H1 (cell line): Measurements from ENCODE around the gene PEX26. TPM values are rescaled to one million over a fixed set of nuclear protein-coding genes. Genes with fewer than 3 reads are reported as not detected.

ENCODE experiments used
- CTCF ChIA-PET: fragments of 300-600 bp; sonication (Branson Sonifier 250); formaldehyde crosslinking; loops from one replicate; lab custom pipeline; 2021; ENCODE audit not compliant: partially characterized antibody; lab: Charles Lee
- POLR2A ChIA-PET: fragments of 300-600 bp; sonication (Branson Sonifier 250); formaldehyde crosslinking; loops from one replicate; lab custom pipeline; 2021; ENCODE audit warnings: inconsistent platforms; ENCODE audit not compliant: partially characterized antibody; lab: Charles Lee
- DNase-seq, 2 experiments: peaks; one replicate each; pipeline versions ENCODE4 v3.0.0 to v3.0.0-alpha.2; 2010 to 2022; ENCODE audit warnings: low spot score in 2 of 2, low read depth in 1 of 2, mixed read lengths in 1 of 2
- FAIRE-seq: peaks from 2 replicates; lab custom pipeline; 2011; peaks lifted over from hg19 to GRCh38; lab: Jason Lieb, UNC
- H2AFZ ChIP-seq: 2 replicates; pipeline ENCODE4 v1.8.1; 2012; ENCODE audit warnings: low read length, inconsistent platforms
- H2AK5ac ChIP-seq: 2 replicates; pipeline ENCODE4 v1.6.1; 2013; ENCODE audit warnings: low read depth, low read length
- H2BK120ac ChIP-seq: replicated peaks from 2 replicates; pipeline ENCODE3; 2013; ENCODE audit warnings: low read depth, low read length, inconsistent platforms
- H2BK12ac ChIP-seq: 2 replicates; pipeline ENCODE4 v1.6.1; 2013; ENCODE audit warnings: low read depth, low read length
- H2BK15ac ChIP-seq: 2 replicates; pipeline ENCODE4 v1.6.1; 2013; ENCODE audit warnings: low read length
- H2BK20ac ChIP-seq: 2 replicates; pipeline ENCODE4 v1.6.1; 2013; ENCODE audit warnings: low read length
- H2BK5ac ChIP-seq: 2 replicates; pipeline ENCODE4 v1.6.1; 2013; ENCODE audit warnings: low read depth, low read length
- H3K14ac ChIP-seq: 2 replicates; pipeline ENCODE4 v1.6.1; 2013; ENCODE audit warnings: inconsistent platforms; ENCODE audit not compliant: insufficient read length
- H3K18ac ChIP-seq: 2 replicates; pipeline ENCODE4 v1.6.1; 2013; ENCODE audit warnings: low read length; ENCODE audit errors: extremely low read depth
- H3K23ac ChIP-seq: 2 replicates; pipeline ENCODE4 v1.6.1; 2013; ENCODE audit warnings: inconsistent platforms; ENCODE audit not compliant: insufficient read length
- H3K23me2 ChIP-seq: 2 replicates; pipeline ENCODE4 v1.6.1; 2013; ENCODE audit warnings: low read depth, low read length
- H3K27ac ChIP-seq: 2 replicates; pipeline ENCODE4 v1.6.1; 2011; ENCODE audit warnings: low read depth, low read length, inconsistent platforms
- H3K27me3 ChIP-seq, 4 experiments: replicated peaks in 1 of 4; 1 replicate in 1 of 4; 2 replicates in 3 of 4; pipeline versions ENCODE4 v1.6.1 to v1.8.1; 2011 to 2013; ENCODE audit warnings: low read length in 3 of 4, mild to moderate bottlenecking in 3 of 4, inconsistent platforms in 2 of 4, mixed read lengths in 2 of 4, moderate library complexity in 1 of 4; ENCODE audit not compliant: control insufficient read depth in 3 of 4, insufficient read depth in 3 of 4; ENCODE audit errors: extremely low read depth in 1 of 4
- H3K36me3 ChIP-seq, 4 experiments: 2 replicates each; pipeline versions ENCODE4 v1.6.1 to v1.8.1; 2011 to 2013; ENCODE audit warnings: mild to moderate bottlenecking in 4 of 4, low read length in 3 of 4, moderate library complexity in 2 of 4, control low read depth in 1 of 4, inconsistent platforms in 1 of 4; ENCODE audit not compliant: insufficient read depth in 4 of 4, control insufficient read depth in 2 of 4
- H3K4ac ChIP-seq: replicated peaks from 2 replicates; pipeline ENCODE3; 2013; ENCODE audit warnings: low read length, low read depth, mixed read lengths, inconsistent platforms; ENCODE audit not compliant: insufficient read length
- H3K4me1 ChIP-seq, 4 experiments: replicated peaks in 1 of 4; 1 replicate in 1 of 4; 2 replicates in 3 of 4; pipeline versions ENCODE4 v1.6.1 to v1.8.1; 2011 to 2013; ENCODE audit warnings: low read length in 3 of 4, inconsistent platforms in 2 of 4, mixed read lengths in 1 of 4; ENCODE audit not compliant: insufficient read depth in 4 of 4, control insufficient read depth in 3 of 4
- H3K4me2 ChIP-seq, 2 experiments: 2 replicates each; pipeline versions ENCODE4 v1.6.1 to v1.8.1; 2011 to 2013; ENCODE audit warnings: low read depth in 2 of 2, low read length in 2 of 2, control low read depth in 1 of 2, inconsistent platforms in 1 of 2, mild to moderate bottlenecking in 1 of 2; ENCODE audit not compliant: insufficient read depth in 1 of 2
- H3K4me3 ChIP-seq, 4 experiments: fragments of 200-600, 300-600 bp in 1 of 4; sonication (generic), shearing (Covaris generic), sonication (Bioruptor Twin) in 1 of 4; 2 replicates each; pipeline versions ENCODE4 v1.5.1 to v1.8.1; 2011 to 2016; ENCODE audit warnings: low read length in 4 of 4, low read depth in 3 of 4, control low read depth in 2 of 4, inconsistent platforms in 2 of 4, mild to moderate bottlenecking in 2 of 4, mixed read lengths in 1 of 4, moderate library complexity in 1 of 4; ENCODE audit not compliant: insufficient read depth in 2 of 4; ENCODE audit errors: extremely low read depth in 1 of 4
- H3K56ac ChIP-seq: replicated peaks from 2 replicates; pipeline ENCODE3; 2013; ENCODE audit warnings: low read depth, mild to moderate bottlenecking, mixed read lengths, low read length, inconsistent platforms; ENCODE audit not compliant: insufficient read length
- H3K79me1 ChIP-seq: 2 replicates; pipeline ENCODE4 v1.6.1; 2013; ENCODE audit warnings: low read depth, low read length, control low read depth
- H3K79me2 ChIP-seq, 2 experiments: 2 replicates each; pipeline versions ENCODE4 v1.6.1 to v1.8.1; 2012 to 2013; ENCODE audit warnings: low read length in 2 of 2, mild to moderate bottlenecking in 2 of 2, inconsistent platforms in 1 of 2; ENCODE audit not compliant: insufficient read depth in 2 of 2, control insufficient read depth in 1 of 2
- H3K9ac ChIP-seq, 4 experiments: replicated peaks in 1 of 4; 1 replicate in 1 of 4; 2 replicates in 3 of 4; pipeline versions ENCODE4 v1.6.1 to v1.8.1; 2011 to 2013; ENCODE audit warnings: low read depth in 3 of 4, low read length in 3 of 4, control low read depth in 2 of 4, mild to moderate bottlenecking in 2 of 4, moderate library complexity in 2 of 4, inconsistent platforms in 1 of 4; ENCODE audit errors: extremely low read depth in 1 of 4
- H3K9me3 ChIP-seq, 2 experiments: 2 replicates each; pipeline versions ENCODE4 v1.6.1 to v1.8.1; 2012 to 2013; ENCODE audit warnings: mild to moderate bottlenecking in 2 of 2, moderate library complexity in 2 of 2, control low read depth in 1 of 2, inconsistent platforms in 1 of 2, low read depth in 1 of 2, low read length in 1 of 2, mixed read lengths in 1 of 2; ENCODE audit not compliant: insufficient read depth in 2 of 2
- H4K20me1 ChIP-seq, 2 experiments: replicated peaks in 1 of 2; 2 replicates each; pipeline versions ENCODE3 to v1.8.1; 2011 to 2013; ENCODE audit warnings: inconsistent platforms in 2 of 2, low read length in 2 of 2, mild to moderate bottlenecking in 1 of 2; ENCODE audit not compliant: insufficient read depth in 2 of 2, control insufficient read depth in 1 of 2
- H4K5ac ChIP-seq: 2 replicates; pipeline ENCODE4 v1.6.1; 2013; ENCODE audit warnings: low read length, low read depth, mixed read lengths, inconsistent platforms; ENCODE audit not compliant: insufficient read length
- H4K8ac ChIP-seq: 2 replicates; pipeline ENCODE4 v1.8.0; 2013; ENCODE audit warnings: mild to moderate bottlenecking, moderate library complexity, low read length, inconsistent platforms; ENCODE audit not compliant: insufficient read depth; ENCODE audit errors: extremely low read depth
- H4K91ac ChIP-seq: replicated peaks from 2 replicates; pipeline ENCODE3; 2013; ENCODE audit warnings: low read length, mixed read lengths, inconsistent platforms; ENCODE audit not compliant: insufficient read length
- BCL11A ChIP-seq, 2 experiments: IDR thresholded peaks; one replicate each; pipeline ENCODE4 v1.6.1; 2011; ENCODE audit warnings: low read depth in 2 of 2, low read length in 2 of 2, mild to moderate bottlenecking in 2 of 2
- CHD1 ChIP-seq: IDR thresholded peaks from 2 replicates; pipeline ENCODE4 v1.6.1; 2012; ENCODE audit warnings: low read depth, low read length, improper control_type of control experiment
- CREB1 ChIP-seq: IDR thresholded peaks from 2 replicates; pipeline ENCODE4 v1.6.1; 2012; ENCODE audit warnings: inconsistent platforms
- GABPA ChIP-seq: IDR thresholded peaks from 2 replicates; pipeline ENCODE4 v1.6.1; 2011; ENCODE audit warnings: mild to moderate bottlenecking, low read length, moderate library complexity, borderline replicate concordance; ENCODE audit not compliant: insufficient read depth
- SAP30 ChIP-seq: fragments of 300-600 bp; sonication (generic); IDR thresholded peaks from 2 replicates; pipeline ENCODE4 v1.7.1; 2012; ENCODE audit warnings: low read length, moderate library complexity, mild to moderate bottlenecking, inconsistent platforms; ENCODE audit not compliant: insufficient read depth, insufficient replicate concordance
- SIX5 ChIP-seq: IDR thresholded peaks from 2 replicates; pipeline ENCODE4 v1.6.1; 2011; ENCODE audit warnings: mild to moderate bottlenecking, low read depth, low read length
- SUZ12 ChIP-seq: fragments of 200-600 bp; sonication (generic); IDR thresholded peaks from 2 replicates; pipeline ENCODE4 v1.6.1; 2012; ENCODE audit warnings: mild to moderate bottlenecking, inconsistent platforms, low read length, moderate library complexity, mixed read lengths
- TAF7 ChIP-seq: optimal IDR thresholded peaks from 2 replicates; pipeline ENCODE3; 2011; ENCODE audit warnings: low read depth, mild to moderate bottlenecking, inconsistent platforms, low read length, moderate library complexity, borderline replicate concordance
- TCF12 ChIP-seq: IDR thresholded peaks from 2 replicates; pipeline ENCODE4 v1.6.1; 2011; ENCODE audit warnings: low read depth, mild to moderate bottlenecking, low read length
- USF2 ChIP-seq: IDR thresholded peaks from 2 replicates; pipeline ENCODE4 v1.6.1; 2011; ENCODE audit warnings: low read length, improper control_type of control experiment
- WGBS, 2 experiments: shearing (Covaris generic) in 1 of 2; methylation state at CpG; one replicate each; pipeline versions ENCODE4 v1.1.6 to v1.1.7; 2013 to 2015; ENCODE audit warnings: low lambda C conversion rate in 2 of 2, mixed read lengths in 2 of 2, inconsistent platforms in 1 of 2, low coverage in 1 of 2, missing lambda C conversion rate in 1 of 2; ENCODE audit not compliant: insufficient replicate concordance in 2 of 2, insufficient coverage in 1 of 2, insufficient read length in 1 of 2; ENCODE audit errors: extremely low coverage in 1 of 2, missing lambda C conversion rate in 1 of 2; 5-methylcytosine and 5-hydroxymethylcytosine counted together
- polyA plus RNA-seq, 7 experiments: library from polyadenylated mRNA; depleted of rRNA in 3 of 7; stranded (reverse) in 5 of 7; unstranded in 2 of 7; fragments of >200 nt in 5 of 7; fragments of 200-250 nt in 2 of 7; gene quantifications; 1 replicate in 5 of 7; 2 replicates in 1 of 7; 4 replicates in 1 of 7; pipeline versions ENCODE4 v1.2.1 to v1.2.3, GENCODE V29; 2011 to 2013; ENCODE audit warnings: missing spikeins in 2 of 7, mixed read lengths in 2 of 7
- total RNA-seq: library from RNA; stranded (reverse); fragmentation: NEBNext Ultra II Directional; extraction: Animal tissue kit (Norgen Biotek cat#: 25700); gene quantifications from 2 replicates; pipeline ENCODE4 v1.2.1, GENCODE V29; 2021
- TF ChIP-seq, protein P1 (sequence below): IDR thresholded peaks from 2 replicates; pipeline ENCODE4 v1.6.1; 2011; ENCODE audit warnings: low read depth, mild to moderate bottlenecking, low read length; ENCODE audit not compliant: insufficient read depth

The PEX26 gene
- total and polyA plus RNA-seq, 2 of the 8 experiments (the other 6 are each of a cell fraction or from before 2014, with no cell fraction given), result 33.1 to 49.0 TPM

DNA sequence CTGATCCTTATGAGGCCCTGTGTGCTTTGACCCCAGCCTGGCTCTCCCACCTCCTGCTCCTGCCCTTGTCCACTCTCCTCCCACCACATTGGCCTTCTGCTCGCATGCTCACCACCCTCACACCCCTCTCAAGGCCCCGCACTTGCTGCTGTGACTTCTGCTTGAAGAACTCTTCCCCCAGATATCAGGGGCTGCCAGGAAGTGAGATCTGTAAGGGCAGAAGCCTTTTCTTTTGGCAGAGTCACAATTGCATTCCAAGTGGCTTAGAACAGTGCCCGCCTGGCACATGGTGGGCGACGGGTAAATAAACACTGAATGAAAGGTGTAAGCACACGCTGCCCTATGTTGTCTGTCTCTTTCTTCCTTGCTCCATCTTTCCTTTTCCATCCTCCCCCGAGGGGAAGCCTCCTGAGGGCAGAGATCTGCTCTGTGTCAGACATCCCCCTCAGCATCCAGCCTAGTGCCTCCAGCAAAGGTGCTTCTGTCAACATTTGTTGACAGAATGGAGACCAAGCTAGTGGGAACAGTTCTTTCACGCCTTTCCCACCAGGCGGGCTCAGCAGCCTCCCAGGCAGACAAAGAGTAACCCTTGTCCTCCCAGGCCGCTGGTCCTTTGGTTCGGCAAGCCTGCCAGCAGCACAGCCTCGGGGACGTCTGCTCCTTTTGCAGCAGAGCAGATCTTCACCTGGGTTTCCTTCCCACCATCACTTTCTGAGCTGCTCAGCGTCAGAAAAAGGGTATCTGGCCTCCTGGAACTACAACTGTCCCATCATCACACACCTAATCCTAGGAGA is 10.0 kb upstream of the PEX26 start:
- H3K4ac ChIP-seq, result no peak overlapping the region
- H2BK20ac ChIP-seq, result no peak overlapping the region
- no peaks in the 10 kb centered on the region for H3K79me1 ChIP-seq
- no peak overlapping the region for H3K56ac ChIP-seq
- 81% methylated on average over 14 of the region's 14 CpGs; no CpG with 5 or more reads in 1 of the 2 experiments for WGBS, 2 experiments
- H3K23ac ChIP-seq, result no peak overlapping the region
- H4K5ac ChIP-seq, result no peak overlapping the region
- ChIA-PET CTCF (interaction anchor here (0.8 to 8.0 kb wide), 3 partner anchors 7 to 179 kb away, joined by 3 to 70 read pairs (median 3); partner anchors contain the start of gene PEX26), POLR2A (no interaction called here)
- no peaks in the 10 kb centered on the region for H3K79me2 ChIP-seq
- H2BK120ac ChIP-seq, result no peak overlapping the region
- H3K36me3 ChIP-seq, result no peaks in the 10 kb centered on the region
- H3K14ac ChIP-seq, result no peak overlapping the region
- H2BK5ac ChIP-seq, result no peak overlapping the region
- no peak overlapping the region for H3K4me2 ChIP-seq
- H4K8ac ChIP-seq, result no peak overlapping the region
- H3K4me3 ChIP-seq, result no peak overlapping the region
- H3K23me2 ChIP-seq, result no peaks in the 10 kb centered on the region
- no peak for FAIRE-seq
- no peak for DNase-seq
- no peak overlapping the region for H3K18ac ChIP-seq
- H3K27ac ChIP-seq, result no peak overlapping the region
- H2AFZ ChIP-seq, result no peak overlapping the region
- H3K27me3 ChIP-seq, result peaks cover 0 to 2% (median 0%) of the 10 kb centered on the region in 4 experiments; a peak in 2 of 7 replicates
- H4K20me1 ChIP-seq, result no peaks in the 10 kb centered on the region
- no peaks in the 10 kb centered on the region for H3K4me1 ChIP-seq
- H2BK12ac ChIP-seq, result no peak overlapping the region
- H2BK15ac ChIP-seq, result no peak overlapping the region
- no peak overlapping the region for H3K9ac ChIP-seq
- no peaks in the 10 kb centered on the region for H3K9me3 ChIP-seq
- no peak overlapping the region for H2AK5ac ChIP-seq
- H4K91ac ChIP-seq, result no peak overlapping the region
- no peak for TF ChIP-seq SIX5
- TF ChIP-seq CREB1, result no peak
- no peak for TF ChIP-seq BCL11A (IDR thresholded peaks at IDR 0.05; ENCODE audit: low read depth in 2 of 2, low read length in 2 of 2)
- no peak for TF ChIP-seq TAF7
- TF ChIP-seq USF2, result no peak
- TF ChIP-seq, protein P1, sequence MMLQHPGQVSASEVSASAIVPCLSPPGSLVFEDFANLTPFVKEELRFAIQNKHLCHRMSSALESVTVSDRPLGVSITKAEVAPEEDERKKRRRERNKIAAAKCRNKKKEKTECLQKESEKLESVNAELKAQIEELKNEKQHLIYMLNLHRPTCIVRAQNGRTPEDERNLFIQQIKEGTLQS, result no peak
- no peak for TF ChIP-seq GABPA
- TF ChIP-seq CHD1, result no peak
- no peak for TF ChIP-seq TCF12
- TF ChIP-seq SAP30, result no peak
- no peak for TF ChIP-seq SUZ12
